ENCODE results near the gene BCLAF3. TPM values are rescaled to one million over a fixed set of nuclear protein-coding genes. Genes with fewer than 3 reads are reported as not detected.

BCLAF3 gene
- polyA plus RNA-seq, 3 donors = 0.87 to 4.0 (median 1.1) TPM

DNA sequence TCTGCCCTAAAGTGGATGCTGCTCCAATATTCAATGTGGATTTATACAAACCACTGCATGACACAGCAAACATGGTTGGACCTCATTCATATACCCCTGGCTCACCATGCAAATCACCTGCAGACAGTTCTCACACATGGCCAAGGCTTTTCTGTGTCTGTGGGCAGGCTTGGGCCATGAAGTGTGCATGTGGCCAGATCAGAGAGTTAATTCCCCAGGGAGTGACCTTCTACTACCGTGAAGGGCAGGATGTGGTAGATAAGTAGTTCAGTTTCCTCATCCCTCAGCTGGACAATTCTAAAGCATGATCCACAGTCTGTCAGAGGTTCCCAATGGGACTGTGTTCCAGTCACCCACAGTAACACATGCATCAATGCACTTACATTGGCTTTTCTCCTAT is 24.6 kb upstream of the BCLAF3 start:
- H3K27me3 Mint-ChIP-seq (ENCODE audit: low read depth in 3 of 3) = peaks cover 0 to 6% (median 0%) of the 10 kb centered on the region in 3 donors
- H3K4me2 ChIP-seq (replicated peaks; ENCODE audit: extremely low read depth, low read length, poor library complexity, severe bottlenecking) = no peak overlapping the region
- H3K27ac Mint-ChIP-seq = no peak overlapping the region
- H3K9me3 Mint-ChIP-seq = peaks cover 4 to 27% (median 16%) of the 10 kb centered on the region in 7 donors
- intact Hi-C loops (cut with micrococcal nuclease) = no loop called here
- no peak for TF ChIP-seq CTCF (IDR thresholded peaks at IDR 0.05)
- H3K4me1 Mint-ChIP-seq = peaks cover 2% of the 10 kb centered on the region
- H3K36me3 ChIP-seq (replicated peaks in 1 of 2; ENCODE audit: control insufficient read depth in 1 of 2, insufficient read depth in 2 of 2, low read length in 2 of 2) = no peaks in the 10 kb centered on the region
- no peaks in the 10 kb centered on the region for H3K4me1 ChIP-seq (ENCODE audit: control insufficient read depth in 1 of 2, insufficient read depth in 2 of 2, low read length in 2 of 2)
- no peaks in the 10 kb centered on the region for H4K20me1 ChIP-seq (ENCODE audit: insufficient read depth, low read length)
- H3K4me3 ChIP-seq (replicated peaks in 1 of 3; ENCODE audit: low read depth in 2 of 3, low read length in 3 of 3) = no peak overlapping the region
- H3K9ac ChIP-seq (ENCODE audit: insufficient read depth, low read length, poor library complexity, severe bottlenecking) = no peak overlapping the region
- no CpG with 5 or more reads among the region's 1 CpG for WGBS (ENCODE audit: insufficient coverage)
- DNase-seq = no peak
- no peaks in the 10 kb centered on the region for H3K36me3 Mint-ChIP-seq
- no peaks in the 10 kb centered on the region for H3K79me2 ChIP-seq (ENCODE audit: insufficient read depth, low read length)
- no peak overlapping the region for H2AFZ ChIP-seq (ENCODE audit: insufficient read depth, low read depth, low read length, poor library complexity, severe bottlenecking)
- H3K27ac ChIP-seq (ENCODE audit: low read depth in 1 of 2, low read length in 2 of 2) = no peak overlapping the region
- H3K27me3 ChIP-seq (ENCODE audit: control insufficient read depth in 2 of 2, insufficient read depth in 2 of 2, low read length in 2 of 2) = no peaks in the 10 kb centered on the region
- no peak overlapping the region for H3K4me3 Mint-ChIP-seq
- peaks cover 4 to 16% of the 10 kb centered on the region in 2 donors for H3K9me3 ChIP-seq (replicated peaks in 1 of 2; ENCODE audit: control insufficient read depth in 1 of 2, insufficient read depth in 1 of 2, low read length in 2 of 2)

DNA sequence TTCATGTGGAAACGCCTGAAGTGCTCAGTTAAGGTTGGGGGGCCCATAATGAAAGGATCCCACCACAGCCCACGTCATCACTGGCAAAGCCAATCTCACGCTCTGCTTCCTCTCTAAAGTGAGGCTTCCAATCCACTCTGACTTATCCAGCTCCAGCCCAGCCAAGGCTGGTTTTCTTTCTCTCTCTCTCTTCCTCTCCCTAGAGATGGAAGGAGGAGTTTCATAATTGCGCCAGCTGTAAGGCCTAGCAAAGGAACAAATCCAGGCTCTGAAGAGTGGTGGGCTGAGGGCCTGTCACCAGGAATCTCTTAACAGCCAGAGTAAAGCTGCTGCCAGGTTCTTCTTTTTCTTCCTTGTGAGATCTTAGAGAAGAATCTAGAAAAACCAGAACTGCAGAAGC is 20.7 kb upstream of the BCLAF3 start:
- Mint-ChIP-seq H3K36me3 (no peaks in the 10 kb centered on the region), H3K27ac (no peak overlapping the region), H3K9me3 (peaks cover 3 to 23% (median 16%) of the 10 kb centered on the region in 7 donors), H3K27me3 (ENCODE audit: low read depth in 3 of 3) (peaks cover 0 to 1% (median 0%) of the 10 kb centered on the region in 3 donors), H3K4me1 (peaks cover 4% of the 10 kb centered on the region), H3K4me3 (no peak overlapping the region)
- no peaks in the 10 kb centered on the region for H3K36me3 ChIP-seq (replicated peaks in 1 of 2; ENCODE audit: control insufficient read depth in 1 of 2, insufficient read depth in 2 of 2, low read length in 2 of 2)
- H2AFZ ChIP-seq (ENCODE audit: insufficient read depth, low read depth, low read length, poor library complexity, severe bottlenecking) = no peak overlapping the region
- no peak overlapping the region for H3K4me2 ChIP-seq (replicated peaks; ENCODE audit: extremely low read depth, low read length, poor library complexity, severe bottlenecking)
- H3K27ac ChIP-seq (ENCODE audit: low read depth in 1 of 2, low read length in 2 of 2) = no peak overlapping the region
- DNase-seq = no peak
- H3K27me3 ChIP-seq (ENCODE audit: control insufficient read depth in 2 of 2, insufficient read depth in 2 of 2, low read length in 2 of 2) = peaks cover 0 to 2% of the 10 kb centered on the region in 2 donors
- H3K9ac ChIP-seq (ENCODE audit: insufficient read depth, low read length, poor library complexity, severe bottlenecking) = no peak overlapping the region
- WGBS (ENCODE audit: insufficient coverage) = no CpG with 5 or more reads among the region's 4 CpGs
- H3K4me1 ChIP-seq (ENCODE audit: control insufficient read depth in 1 of 2, insufficient read depth in 2 of 2, low read length in 2 of 2) = no peaks in the 10 kb centered on the region
- H4K20me1 ChIP-seq (ENCODE audit: insufficient read depth, low read length) = no peaks in the 10 kb centered on the region
- H3K79me2 ChIP-seq (ENCODE audit: insufficient read depth, low read length) = no peaks in the 10 kb centered on the region
- no peak overlapping the region for H3K4me3 ChIP-seq (replicated peaks in 1 of 3; ENCODE audit: low read depth in 2 of 3, low read length in 3 of 3)
- peaks cover 4 to 16% of the 10 kb centered on the region in 2 donors for H3K9me3 ChIP-seq (replicated peaks in 1 of 2; ENCODE audit: control insufficient read depth in 1 of 2, insufficient read depth in 1 of 2, low read length in 2 of 2)
- intact Hi-C loops (cut with micrococcal nuclease) = no loop called here
- no peak for TF ChIP-seq CTCF (IDR thresholded peaks at IDR 0.05)

All from CD14-positive monocyte (primary cell).